ENCODE measurements around the gene PCOLCE2. TPM values are rescaled to one million over a fixed set of nuclear protein-coding genes. Genes with fewer than 3 reads are reported as not detected.

Gene PCOLCE2
- total RNA-seq, 4 donors from 2014 or later, result 48.2 to 76.0 (median 54.6) TPM

GRCh38 chr3:142785996-142786395 is 102.9 kb downstream of the PCOLCE2 start:
- H3K4me3 ChIP-seq, result no peak overlapping the region
- H3K27ac ChIP-seq (replicated peaks in 1 of 4), result no peak overlapping the region
- DNase-seq (ENCODE audit: extremely low spot score), result no peak
- peaks cover 0 to 20% (median 13%) of the 10 kb centered on the region in 4 donors for H3K36me3 ChIP-seq
- no peaks in the 10 kb centered on the region for H3K4me1 ChIP-seq
- H3K27me3 ChIP-seq, result no peaks in the 10 kb centered on the region
- TF ChIP-seq EP300 (IDR thresholded peaks at IDR 0.05) (no peak), CTCF (IDR thresholded peaks at IDR 0.05) (no peak), POLR2A (IDR thresholded peaks at IDR 0.05; ENCODE audit: low read depth) (no peak), POLR2AphosphoS5 (IDR thresholded peaks at IDR 0.05) (no peak)
- H3K9me3 ChIP-seq, result no peaks in the 10 kb centered on the region
- 91% methylated on average over 4 of the region's 4 CpGs for WGBS
- intact Hi-C loops (cut with DNase I), result no loop called here

GRCh38 chr3:142784228-142784627 is 104.7 kb downstream of the PCOLCE2 start:
- Histone ChIP-seq H3K27me3 (no peaks in the 10 kb centered on the region), H3K36me3 (peaks cover 0 to 20% (median 13%) of the 10 kb centered on the region in 4 donors), H3K27ac (replicated peaks in 1 of 4) (no peak overlapping the region), H3K9me3 (no peaks in the 10 kb centered on the region), H3K4me3 (no peak overlapping the region), H3K4me1 (no peaks in the 10 kb centered on the region)
- intact Hi-C loops (cut with DNase I), result no loop called here
- no peak for DNase-seq (ENCODE audit: extremely low spot score)
- WGBS, result 90% methylated on average over 1 of the region's 1 CpG
- TF ChIP-seq EP300 (IDR thresholded peaks at IDR 0.05), result no peak
- TF ChIP-seq POLR2AphosphoS5 (IDR thresholded peaks at IDR 0.05), result no peak
- TF ChIP-seq POLR2A (IDR thresholded peaks at IDR 0.05; ENCODE audit: low read depth), result no peak
- no peak for TF ChIP-seq CTCF (IDR thresholded peaks at IDR 0.05)

- WGBS, result 100% methylated on average over 1 of the region's 2 CpGs
- Histone ChIP-seq H3K27ac (replicated peaks in 1 of 4) (no peak overlapping the region), H3K4me3 (no peak overlapping the region), H3K4me1 (no peaks in the 10 kb centered on the region), H3K9me3 (no peaks in the 10 kb centered on the region), H3K36me3 (peaks cover 0 to 24% (median 15%) of the 10 kb centered on the region in 4 donors), H3K27me3 (no peaks in the 10 kb centered on the region)
- no peak for TF ChIP-seq CTCF (IDR thresholded peaks at IDR 0.05)
- no peak for TF ChIP-seq POLR2A (IDR thresholded peaks at IDR 0.05; ENCODE audit: low read depth)
- TF ChIP-seq EP300 (IDR thresholded peaks at IDR 0.05), result no peak
- TF ChIP-seq POLR2AphosphoS5 (IDR thresholded peaks at IDR 0.05), result no peak
- intact Hi-C loops (cut with DNase I), result no loop called here
- no peak for DNase-seq (ENCODE audit: extremely low spot score)
These were observed 106.3 kb downstream of the PCOLCE2 start for GRCh38 chr3:142782616-142783015.

- no peak overlapping the region for H3K4me3 ChIP-seq
- H3K9me3 ChIP-seq, result no peaks in the 10 kb centered on the region
- H3K36me3 ChIP-seq, result peaks cover 0 to 14% (median 10%) of the 10 kb centered on the region in 4 donors
- H3K27me3 ChIP-seq, result no peaks in the 10 kb centered on the region
- intact Hi-C loops (cut with DNase I), result no loop called here
- H3K4me1 ChIP-seq, result no peaks in the 10 kb centered on the region
- no peak for DNase-seq (ENCODE audit: extremely low spot score)
- H3K27ac ChIP-seq (replicated peaks in 1 of 4), result no peak overlapping the region
- TF ChIP-seq POLR2AphosphoS5 (IDR thresholded peaks at IDR 0.05) (no peak), EP300 (IDR thresholded peaks at IDR 0.05) (no peak), POLR2A (IDR thresholded peaks at IDR 0.05; ENCODE audit: low read depth) (no peak), CTCF (IDR thresholded peaks at IDR 0.05) (no peak)
These were observed 109.3 kb downstream of the PCOLCE2 start for GRCh38 chr3:142779591-142779990.

- DNase-seq (ENCODE audit: extremely low spot score), result no peak
- H3K9me3 ChIP-seq, result no peaks in the 10 kb centered on the region
- no peaks in the 10 kb centered on the region for H3K27me3 ChIP-seq
- H3K27ac ChIP-seq (replicated peaks in 1 of 4), result no peak overlapping the region
- H3K4me3 ChIP-seq, result no peak overlapping the region
- intact Hi-C loops (cut with DNase I), result no loop called here
- no peaks in the 10 kb centered on the region for H3K4me1 ChIP-seq
- WGBS, result 73% methylated on average over 2 of the region's 2 CpGs
- peaks cover 0 to 13% (median 8%) of the 10 kb centered on the region in 4 donors for H3K36me3 ChIP-seq
- no peak for TF ChIP-seq POLR2AphosphoS5 (IDR thresholded peaks at IDR 0.05)
- no peak for TF ChIP-seq CTCF (IDR thresholded peaks at IDR 0.05)
- TF ChIP-seq POLR2A (IDR thresholded peaks at IDR 0.05; ENCODE audit: low read depth), result no peak
- no peak for TF ChIP-seq EP300 (IDR thresholded peaks at IDR 0.05)
These were observed 110.3 kb downstream of the PCOLCE2 start for GRCh38 chr3:142778541-142778940.
